H9 (cell line): ENCODE data around the gene PGA3. TPM values are rescaled to one million over a fixed set of nuclear protein-coding genes. Genes with fewer than 3 reads are reported as not detected.

ENCODE experiments used
- DNase-seq: peaks from one replicate; pipeline ENCODE4 v3.0.0-alpha.2; 2017
- H2AFZ ChIP-seq: one replicate; pipeline ENCODE4 v1.6.1; 2013; ENCODE audit warnings: mild to moderate bottlenecking, low read length, control low read depth, moderate library complexity
- H2AK5ac ChIP-seq: 2 replicates; pipeline ENCODE4 v1.6.1; 2013; ENCODE audit warnings: low read length, control low read depth, mixed read lengths; ENCODE audit not compliant: insufficient read length
- H2BK120ac ChIP-seq: one replicate; pipeline ENCODE4 v1.6.1; 2013; ENCODE audit warnings: low read depth, mild to moderate bottlenecking, low read length, control low read depth, inconsistent platforms; ENCODE audit not compliant: poor library complexity, severe bottlenecking
- H2BK12ac ChIP-seq: 2 replicates; pipeline ENCODE4 v1.6.1; 2013; ENCODE audit warnings: low read length, control low read depth, mixed read lengths, low read depth; ENCODE audit not compliant: insufficient read length
- H2BK15ac ChIP-seq: 2 replicates; pipeline ENCODE4 v1.6.1; 2013; ENCODE audit warnings: low read depth, low read length, control low read depth
- H2BK20ac ChIP-seq: one replicate; pipeline ENCODE4 v1.6.1; 2013; ENCODE audit warnings: low read depth, mild to moderate bottlenecking, low read length, control low read depth, inconsistent platforms; ENCODE audit not compliant: poor library complexity, severe bottlenecking
- H2BK5ac ChIP-seq: 2 replicates; pipeline ENCODE4 v1.6.1; 2013; ENCODE audit warnings: low read length, control low read depth, mixed read lengths; ENCODE audit not compliant: insufficient read length
- H3K14ac ChIP-seq: 2 replicates; pipeline ENCODE4 v1.6.1; 2013; ENCODE audit warnings: low read length, control low read depth; ENCODE audit not compliant: insufficient read depth
- H3K18ac ChIP-seq: 2 replicates; pipeline ENCODE4 v1.6.1; 2013; ENCODE audit warnings: low read depth, mild to moderate bottlenecking, mixed read lengths, low read length, control low read depth; ENCODE audit not compliant: insufficient read length
- H3K23ac ChIP-seq: 2 replicates; pipeline ENCODE4 v1.6.1; 2013; ENCODE audit warnings: low read length, control low read depth, mixed read lengths, low read depth; ENCODE audit not compliant: insufficient read length
- H3K23me2 ChIP-seq: 2 replicates; pipeline ENCODE4 v1.6.1; 2013; ENCODE audit warnings: low read depth, mild to moderate bottlenecking, mixed read lengths, low read length, control low read depth; ENCODE audit not compliant: insufficient read length, poor library complexity, severe bottlenecking
- H3K27ac ChIP-seq: 2 replicates; pipeline ENCODE4 v1.5.1; 2013; ENCODE audit warnings: low read length, control low read depth, mixed read lengths, low read depth; ENCODE audit not compliant: insufficient read length
- H3K27me3 ChIP-seq: 2 replicates; pipeline ENCODE4 v1.6.1; 2013; ENCODE audit warnings: low read length, control low read depth, inconsistent platforms; ENCODE audit not compliant: insufficient read depth
- H3K4ac ChIP-seq: 2 replicates; pipeline ENCODE4 v1.6.1; 2013; ENCODE audit warnings: low read depth, mild to moderate bottlenecking, control low read depth, inconsistent platforms, low read length, moderate library complexity
- H3K4me1 ChIP-seq: 2 replicates; pipeline ENCODE4 v1.6.1; 2013; ENCODE audit warnings: low read length, control low read depth, inconsistent platforms; ENCODE audit not compliant: insufficient read depth
- H3K4me2 ChIP-seq: 2 replicates; pipeline ENCODE4 v1.6.1; 2013; ENCODE audit warnings: low read length, control low read depth, mixed read lengths; ENCODE audit not compliant: insufficient read length, insufficient read depth
- H3K56ac ChIP-seq: 2 replicates; pipeline ENCODE4 v1.6.1; 2013; ENCODE audit warnings: low read depth, mild to moderate bottlenecking, mixed read lengths, low read length, control low read depth; ENCODE audit not compliant: insufficient read length
- H3K79me1 ChIP-seq: 2 replicates; pipeline ENCODE4 v1.6.1; 2013; ENCODE audit warnings: low read depth, mild to moderate bottlenecking, moderate library complexity, low read length, control low read depth, inconsistent platforms; ENCODE audit not compliant: insufficient read depth, poor library complexity, severe bottlenecking
- H3K79me2 ChIP-seq: 2 replicates; pipeline ENCODE4 v1.6.1; 2013; ENCODE audit warnings: low read length, control low read depth, inconsistent platforms; ENCODE audit not compliant: insufficient read depth
- H3K9ac ChIP-seq: 2 replicates; pipeline ENCODE4 v1.6.1; 2013; ENCODE audit warnings: low read length, control low read depth, mixed read lengths; ENCODE audit not compliant: insufficient read length; ENCODE audit errors: extremely low read depth
- H3K9me3 ChIP-seq: one replicate; pipeline ENCODE4 v1.6.1; 2013; ENCODE audit warnings: low read depth, low read length, inconsistent platforms; ENCODE audit not compliant: control insufficient read depth
- H3T11ph ChIP-seq: one replicate; pipeline ENCODE4 v1.6.1; 2013; ENCODE audit warnings: mild to moderate bottlenecking, low read length, control low read depth, inconsistent platforms
- H4K20me1 ChIP-seq: one replicate; pipeline ENCODE4 v1.6.1; 2013; ENCODE audit not compliant: control insufficient read depth, insufficient read length, insufficient read depth
- H4K5ac ChIP-seq: 2 replicates; pipeline ENCODE4 v1.6.1; 2013; ENCODE audit warnings: low read depth, mild to moderate bottlenecking, mixed read lengths, low read length, control low read depth; ENCODE audit not compliant: insufficient read length
- H4K8ac ChIP-seq: replicated peaks from 2 replicates; pipeline ENCODE4 v1.6.1; 2013; ENCODE audit warnings: low read length, control low read depth, mixed read lengths, low read depth; ENCODE audit not compliant: insufficient read length
- H4K91ac ChIP-seq: 2 replicates; pipeline ENCODE4 v1.6.1; 2013; ENCODE audit warnings: low read depth, mild to moderate bottlenecking, moderate library complexity, mixed read lengths, low read length, control low read depth; ENCODE audit not compliant: insufficient read length
- H3K27ac Mint-ChIP-seq, 3 experiments: 2 replicates in 2 of 3; 3 replicates in 1 of 3; pipeline ENCODE4 v1.8.0; 2020 to 2021; ENCODE audit warnings: mixed read lengths in 3 of 3, mild to moderate bottlenecking in 1 of 3, moderate library complexity in 1 of 3
- H3K27me3 Mint-ChIP-seq: 2 replicates; pipeline ENCODE4 v1.8.0; 2021; ENCODE audit warnings: low read depth, mild to moderate bottlenecking, moderate library complexity, mixed read lengths
- H3K36me3 Mint-ChIP-seq, 3 experiments: 2 replicates in 2 of 3; 3 replicates in 1 of 3; pipeline ENCODE4 v1.8.0; 2020 to 2021; ENCODE audit warnings: low read depth in 3 of 3, mixed read lengths in 3 of 3; ENCODE audit not compliant: insufficient read depth in 1 of 3
- H3K4me1 Mint-ChIP-seq, 2 experiments: 2 replicates each; pipeline ENCODE4 v1.8.0; 2020; ENCODE audit warnings: mixed read lengths in 2 of 2
- H3K4me3 Mint-ChIP-seq, 2 experiments: 2 replicates in 1 of 2; 3 replicates in 1 of 2; pipeline ENCODE4 v1.8.0; 2020 to 2021; ENCODE audit warnings: mild to moderate bottlenecking in 2 of 2, mixed read lengths in 2 of 2, moderate library complexity in 1 of 2
- H3K9me3 Mint-ChIP-seq, 2 experiments: 2 replicates in 1 of 2; 3 replicates in 1 of 2; pipeline ENCODE4 v1.8.0; 2020; ENCODE audit warnings: mild to moderate bottlenecking in 2 of 2, mixed read lengths in 2 of 2, moderate library complexity in 1 of 2
- CTCF ChIP-seq: fragments of 200-600 bp; sonication (generic); conservative IDR thresholded peaks from 3 replicates; pipeline ENCODE4 v1.8.0; 2021; ENCODE audit warnings: antibody characterized with exemption, mild to moderate bottlenecking
- WGBS: extraction: QIAGEN DNeasy Blood & Tissue Kit; methylation state at CpG from one replicate; pipeline ENCODE4 v1.1.7; 2013; ENCODE audit warnings: missing lambda C conversion rate, low lambda C conversion rate, mixed read lengths; ENCODE audit not compliant: insufficient read length; ENCODE audit errors: extremely low coverage; 5-methylcytosine and 5-hydroxymethylcytosine counted together
- total RNA-seq: library from RNA; stranded (reverse); gene quantifications from 2 replicates; pipeline ENCODE4 v1.2.1, GENCODE V29; 2021

The PGA3 gene
- total RNA-seq, 1 experiment from 2014 or later: not detected

- Histone ChIP-seq H2BK20ac (no peak overlapping the region), H2AFZ (no peak overlapping the region), H3K4me2 (no peak overlapping the region), H3K4ac (no peak overlapping the region), H2BK120ac (no peak overlapping the region), H3T11ph (no peak overlapping the region), H3K18ac (no peak overlapping the region), H3K4me1 (no peaks in the 10 kb centered on the region), H4K8ac (no peak overlapping the region), H3K23ac (no peak overlapping the region), H4K5ac (no peak overlapping the region), H2BK12ac (no peak overlapping the region), H3K23me2 (no peaks in the 10 kb centered on the region), H4K91ac (no peak overlapping the region), H2BK15ac (no peak overlapping the region), H2AK5ac (no peak overlapping the region), H3K9ac (no peak overlapping the region), H2BK5ac (no peak overlapping the region), H4K20me1 (no peaks in the 10 kb centered on the region), H3K79me2 (peaks cover 3% of the 10 kb centered on the region; the same call in 1 of the 2 replicates), H3K14ac (no peak overlapping the region), H3K79me1 (peaks cover 3% of the 10 kb centered on the region), H3K27ac (no peak overlapping the region), H3K27me3 (no peaks in the 10 kb centered on the region), H3K56ac (no peak overlapping the region), H3K9me3 (no peaks in the 10 kb centered on the region)
- peaks cover 3 to 11% of the 10 kb centered on the region in 2 experiments; a peak in 3 of 5 replicates for H3K9me3 Mint-ChIP-seq
- TF ChIP-seq CTCF: no peak
- no peak overlapping the region for H3K4me3 Mint-ChIP-seq
- peaks cover 47 to 53% of the 10 kb centered on the region in 2 experiments for H3K4me1 Mint-ChIP-seq
- no peak overlapping the region for H3K27ac Mint-ChIP-seq
- no peaks in the 10 kb centered on the region for H3K27me3 Mint-ChIP-seq
- H3K36me3 Mint-ChIP-seq: peaks cover 9 to 26% (median 20%) of the 10 kb centered on the region in 3 experiments
- DNase-seq: no peak
- no CpG with 5 or more reads among the region's 5 CpGs for WGBS
Observed at GRCh38 chr11:61155741-61156140, 47.6 kb upstream of the PGA3 start.
